K562 (cell line): ENCODE measurements around the gene CKMT2. TPM values are rescaled to one million over a fixed set of nuclear protein-coding genes. Genes with fewer than 3 reads are reported as not detected.

Source experiments
- ELF4 ChIP-seq: fragments of 450-650 bp; formaldehyde crosslinking; IDR thresholded peaks from 2 replicates; pipeline ENCODE4 v1.4.0; 2022; ENCODE audit warnings: missing genetic modification characterization
- NR3C1 ChIP-seq: sonication (generic); formaldehyde crosslinking; IDR thresholded peaks from 2 replicates; pipeline ENCODE4 v1.8.1; 2022; ENCODE audit warnings: missing genetic modification reagents
- PML ChIP-seq: IDR thresholded peaks from 2 replicates; pipeline ENCODE4 v1.6.1; 2012; ENCODE audit warnings: low read length, inconsistent platforms
- POLR2H ChIP-seq: IDR thresholded peaks from 2 replicates; pipeline ENCODE4 v1.6.1; 2016; ENCODE audit warnings: missing genetic modification characterization, low read depth, mild to moderate bottlenecking, control low read depth, missing compliant biosample characterization, moderate library complexity
- SAFB ChIP-seq: fragments of 200-400 bp; formaldehyde crosslinking; IDR thresholded peaks from 2 replicates; pipeline ENCODE4 v1.6.1; 2017; ENCODE audit warnings: low read depth, low read length, borderline replicate concordance
- SFPQ ChIP-seq: fragments of 200-400 bp; formaldehyde crosslinking; IDR thresholded peaks from 2 replicates; pipeline ENCODE4 v1.6.1; 2017; ENCODE audit warnings: mild to moderate bottlenecking, low read depth, low read length, moderate library complexity
- SIN3A ChIP-seq, 2 experiments: fragments of 150-350 bp in 1 of 2; IDR thresholded peaks; 2 replicates each; pipeline ENCODE4 v1.6.1; 2011 to 2016; ENCODE audit warnings: borderline replicate concordance in 2 of 2, low read depth in 2 of 2, low read length in 2 of 2, mild to moderate bottlenecking in 2 of 2, moderate library complexity in 2 of 2; ENCODE audit not compliant: control insufficient read depth in 1 of 2
- SMAD2 ChIP-seq: fragments of 150-350 bp; IDR thresholded peaks from 2 replicates; pipeline ENCODE4 v1.6.1; 2014; ENCODE audit warnings: low read depth, mild to moderate bottlenecking, low read length
- TAF1 ChIP-seq: IDR thresholded peaks from 2 replicates; pipeline ENCODE4 v1.6.1; 2011; ENCODE audit warnings: mild to moderate bottlenecking, low read length, moderate library complexity; ENCODE audit not compliant: insufficient read depth, control insufficient read depth, severe bottlenecking; ENCODE audit errors: extremely low read depth
- TAL1 ChIP-seq: fragments of 450-650 bp; IDR thresholded peaks from 2 replicates; pipeline ENCODE4 v1.6.1; 2016; ENCODE audit warnings: mild to moderate bottlenecking
- TCF7 ChIP-seq: sonication (generic); IDR thresholded peaks from 2 replicates; pipeline ENCODE4 v1.6.1; 2016; ENCODE audit warnings: antibody characterized with exemption, borderline replicate concordance
- ZNF830 ChIP-seq: fragments of 250-450 bp; sonication (Bioruptor Pico); IDR thresholded peaks from 2 replicates; pipeline ENCODE4 v1.5.0; 2021; ENCODE audit warnings: mild to moderate bottlenecking
- polyA plus RNA-seq, 8 experiments: library from polyadenylated mRNA; depleted of rRNA in 4 of 8; stranded (reverse) in 5 of 8; unstranded in 3 of 8; fragments of >200 nt; fragmentation: Nextera tagmentation in 2 of 8; fragmentation: Illumina TruSeq in 1 of 8; extraction: Ambion mirVana in 2 of 8; extraction: Trizol in 1 of 8; gene quantifications; 2 replicates each; pipeline versions ENCODE4 v1.2.1 to v1.2.3, GENCODE V29; 2011 to 2014; ENCODE audit warnings: inconsistent platforms in 1 of 8, missing spikeins in 1 of 8
- total RNA-seq, 7 experiments: library from RNA; depleted of rRNA in 6 of 7; stranded (reverse); fragments of >200 nt in 6 of 7; fragmentation: Illumina TruSeq in 2 of 7; extraction: Trizol in 2 of 7; gene quantifications; 2 replicates each; pipeline versions ENCODE4 v1.2.1 to v1.2.3, GENCODE V29; 2011 to 2021; ENCODE audit warnings: low replicate concordance in 1 of 7

CKMT2 gene
- total and polyA plus RNA-seq, 9 of the 15 experiments (the other 6 are each of a cell fraction or from before 2014, with no cell fraction given) = 0.03 TPM; not detected in 8

GRCh38 chr5:81253875-81254274, 20.8 kb downstream of the CKMT2 start (continued):
- TF ChIP-seq SFPQ = no peak
- no peak for TF ChIP-seq POLR2H (tag)
- TF ChIP-seq SIN3A (IDR thresholded peaks at IDR 0.05; ENCODE audit: borderline replicate concordance in 2 of 2, control insufficient read depth in 1 of 2, low read depth in 2 of 2, low read length in 2 of 2) = no peak
- no peak for TF ChIP-seq TAF1
- no peak for TF ChIP-seq SAFB
- TF ChIP-seq TCF7 = no peak
- no peak for TF ChIP-seq TAL1
- no peak for TF ChIP-seq SMAD2
- no peak for TF ChIP-seq ELF4 (CRISPR knock-in tag)
- no peak for TF ChIP-seq PML
- no peak for TF ChIP-seq ZNF830 (CRISPR knock-in tag)
- no peak for TF ChIP-seq NR3C1 (CRISPR knock-in tag)
